DND-41 (cell line): ENCODE results near the gene TGFB3.

ENCODE experiments used
- ATAC-seq: fragments of 200-7000 bp; cut with Tn5 transposase; 3 replicates; pipeline ENCODE4 v1.9.1; 2021; ENCODE audit warnings: low read depth; ENCODE audit not compliant: insufficient read depth
- DNase-seq: peaks from one replicate; pipeline ENCODE4 v3.0.0-alpha.2; 2020
- H2AFZ ChIP-seq: 2 replicates; pipeline ENCODE4 v1.6.0; 2012; ENCODE audit warnings: low read depth, low read length
- H3K27ac ChIP-seq: 2 replicates; pipeline ENCODE4 v1.5.1; 2012; ENCODE audit warnings: low read length, inconsistent platforms
- H3K27me3 ChIP-seq: fragments of 200-600 bp; sonication (generic); 2 replicates; pipeline ENCODE4 v1.6.0; 2012; ENCODE audit warnings: low read length, mild to moderate bottlenecking, inconsistent platforms; ENCODE audit not compliant: insufficient read depth, poor library complexity
- H3K36me3 ChIP-seq: 2 replicates; pipeline ENCODE4 v1.5.1; 2012; ENCODE audit warnings: low read length, inconsistent platforms; ENCODE audit not compliant: insufficient read depth
- H3K4me1 ChIP-seq: 2 replicates; pipeline ENCODE4 v1.5.1; 2012; ENCODE audit warnings: mild to moderate bottlenecking, low read length; ENCODE audit not compliant: insufficient read depth
- H3K4me2 ChIP-seq: 2 replicates; pipeline ENCODE4 v1.6.0; 2012; ENCODE audit warnings: mild to moderate bottlenecking, moderate library complexity, low read length, inconsistent platforms; ENCODE audit not compliant: insufficient read depth
- H3K4me3 ChIP-seq, 2 experiments: fragments of 200-600 bp in 1 of 2; shearing (Covaris generic) in 1 of 2; 2 replicates each; pipeline ENCODE4 v1.5.1; 2012 to 2016; ENCODE audit warnings: inconsistent platforms in 2 of 2, low read length in 2 of 2, mild to moderate bottlenecking in 2 of 2, low read depth in 1 of 2, moderate library complexity in 1 of 2
- H3K79me2 ChIP-seq: 2 replicates; pipeline ENCODE4 v1.6.0; 2012; ENCODE audit warnings: low read length, inconsistent platforms; ENCODE audit not compliant: insufficient read depth
- H3K9ac ChIP-seq: 2 replicates; pipeline ENCODE4 v1.6.0; 2012; ENCODE audit warnings: low read depth, mild to moderate bottlenecking, inconsistent platforms, low read length, moderate library complexity
- H3K9me3 ChIP-seq: 2 replicates; pipeline ENCODE4 v1.5.1; 2012; ENCODE audit warnings: low read length, moderate library complexity, mild to moderate bottlenecking, inconsistent platforms; ENCODE audit not compliant: insufficient read depth, severe bottlenecking
- H4K20me1 ChIP-seq: 2 replicates; pipeline ENCODE4 v1.6.0; 2012; ENCODE audit warnings: low read length; ENCODE audit not compliant: insufficient read depth
- EZH2 ChIP-seq: IDR thresholded peaks from 3 replicates; pipeline ENCODE4 v1.6.1; 2012; ENCODE audit warnings: borderline replicate concordance, low read depth, mild to moderate bottlenecking, moderate library complexity, low read length, inconsistent platforms; ENCODE audit not compliant: severe bottlenecking
- TF ChIP-seq, protein P1 (sequence below): IDR thresholded peaks from 2 replicates; pipeline ENCODE4 v1.5.1; 2012; ENCODE audit warnings: borderline replicate concordance, low read length, moderate library complexity, mild to moderate bottlenecking; ENCODE audit not compliant: poor library complexity, severe bottlenecking; ENCODE audit errors: extremely low read depth

Gene TGFB3

DNA sequence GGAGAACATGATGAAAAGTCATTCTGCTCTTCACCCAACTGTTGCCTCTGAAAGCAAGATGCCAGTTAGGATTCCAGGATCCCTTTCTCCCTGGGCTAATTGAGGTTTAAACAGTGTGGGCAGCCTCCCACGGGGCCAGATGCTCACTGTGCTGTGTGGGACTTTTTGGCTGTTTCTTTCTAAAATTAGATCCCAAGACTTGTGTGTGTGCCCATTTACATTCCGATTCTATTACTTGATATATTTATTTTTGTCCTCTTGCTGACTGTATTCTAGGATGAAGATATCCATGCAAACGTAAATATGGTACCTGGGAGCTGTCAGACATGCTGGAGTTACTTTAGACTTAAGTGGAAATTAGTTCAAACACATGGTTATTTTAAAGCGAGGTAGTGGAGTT, 10.0 kb upstream of the TGFB3 start:
- H3K9ac ChIP-seq: no peak overlapping the region
- H3K9me3 ChIP-seq: no peaks in the 10 kb centered on the region
- H4K20me1 ChIP-seq: no peaks in the 10 kb centered on the region
- no peaks in the 10 kb centered on the region for H3K27me3 ChIP-seq
- H3K4me3 ChIP-seq: no peak overlapping the region
- H3K79me2 ChIP-seq: no peaks in the 10 kb centered on the region
- no peak for DNase-seq
- no peak overlapping the region for H3K27ac ChIP-seq
- no peak overlapping the region for H2AFZ ChIP-seq
- no peak for TF ChIP-seq EZH2
- TF ChIP-seq, protein P1, sequence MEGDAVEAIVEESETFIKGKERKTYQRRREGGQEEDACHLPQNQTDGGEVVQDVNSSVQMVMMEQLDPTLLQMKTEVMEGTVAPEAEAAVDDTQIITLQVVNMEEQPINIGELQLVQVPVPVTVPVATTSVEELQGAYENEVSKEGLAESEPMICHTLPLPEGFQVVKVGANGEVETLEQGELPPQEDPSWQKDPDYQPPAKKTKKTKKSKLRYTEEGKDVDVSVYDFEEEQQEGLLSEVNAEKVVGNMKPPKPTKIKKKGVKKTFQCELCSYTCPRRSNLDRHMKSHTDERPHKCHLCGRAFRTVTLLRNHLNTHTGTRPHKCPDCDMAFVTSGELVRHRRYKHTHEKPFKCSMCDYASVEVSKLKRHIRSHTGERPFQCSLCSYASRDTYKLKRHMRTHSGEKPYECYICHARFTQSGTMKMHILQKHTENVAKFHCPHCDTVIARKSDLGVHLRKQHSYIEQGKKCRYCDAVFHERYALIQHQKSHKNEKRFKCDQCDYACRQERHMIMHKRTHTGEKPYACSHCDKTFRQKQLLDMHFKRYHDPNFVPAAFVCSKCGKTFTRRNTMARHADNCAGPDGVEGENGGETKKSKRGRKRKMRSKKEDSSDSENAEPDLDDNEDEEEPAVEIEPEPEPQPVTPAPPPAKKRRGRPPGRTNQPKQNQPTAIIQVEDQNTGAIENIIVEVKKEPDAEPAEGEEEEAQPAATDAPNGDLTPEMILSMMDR: no peak
- peaks cover 1% of the 10 kb centered on the region for H3K4me1 ChIP-seq
- H3K36me3 ChIP-seq: 0 out of 2 replicates have a peak, but pooled peaks cover 2% of the 10 kb centered on the region
- H3K4me2 ChIP-seq: no peak overlapping the region
- ATAC-seq: no peak

DNA sequence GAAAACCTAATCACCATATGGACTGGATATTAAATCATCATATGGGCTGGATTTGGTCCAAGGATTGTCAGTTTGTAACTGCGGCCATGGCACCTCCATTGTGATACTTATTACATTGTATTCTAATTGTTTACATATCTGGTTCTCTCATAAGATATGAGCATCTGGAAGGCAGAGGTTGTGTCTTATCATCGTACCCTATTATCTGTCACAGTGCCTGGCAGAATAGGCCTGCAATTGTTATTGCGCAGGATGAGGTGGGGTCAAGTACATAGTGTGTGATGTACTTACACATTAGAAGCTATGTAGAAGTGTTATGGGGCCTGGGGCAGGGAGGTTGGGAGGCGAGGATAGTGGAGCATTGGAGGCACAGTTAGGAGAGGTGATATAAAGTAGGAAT, 8.5 kb upstream of the TGFB3 start:
- TF ChIP-seq, protein P1: no peak
- TF ChIP-seq EZH2: no peak
- Histone ChIP-seq H3K4me1 (peaks cover 11% of the 10 kb centered on the region), H3K4me2 (no peak overlapping the region), H3K27me3 (no peaks in the 10 kb centered on the region), H3K4me3 (no peak overlapping the region), H4K20me1 (no peaks in the 10 kb centered on the region), H3K36me3 (0 out of 2 replicates have a peak, but pooled peaks cover 2% of the 10 kb centered on the region), H2AFZ (no peak overlapping the region), H3K79me2 (0 out of 2 replicates have a peak, but pooled peaks cover 2% of the 10 kb centered on the region), H3K9me3 (no peaks in the 10 kb centered on the region), H3K27ac (no peak overlapping the region), H3K9ac (no peak overlapping the region)
- ATAC-seq (no peak), DNase-seq (no peak)

DNA sequence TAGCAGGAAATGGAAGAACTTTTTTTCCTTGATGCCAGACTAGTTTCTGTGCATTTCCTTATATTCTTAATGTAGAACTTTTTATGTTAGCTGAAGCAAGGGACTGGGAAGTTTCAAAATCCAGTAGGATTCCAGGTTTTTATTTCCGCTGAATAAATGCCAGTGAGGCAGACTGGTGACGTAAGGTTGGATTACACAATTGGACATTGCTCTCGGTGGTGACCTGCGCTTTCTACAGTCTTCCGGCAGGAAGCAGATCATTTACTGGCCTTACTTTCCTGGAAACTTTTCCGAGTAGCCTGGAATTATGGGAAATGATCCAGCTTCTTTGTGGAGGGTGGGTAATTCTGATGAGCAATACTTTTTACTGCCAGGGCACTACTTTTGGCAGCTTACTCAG, 7.3 kb upstream of the TGFB3 start:
- H3K4me2 ChIP-seq: no peak overlapping the region
- no peak overlapping the region for H3K27ac ChIP-seq

More for the DNA sequence above, 7.3 kb upstream of the TGFB3 start:
- peaks cover 14% of the 10 kb centered on the region for H3K4me1 ChIP-seq
- 0 out of 2 replicates have a peak, but pooled peaks cover 2% of the 10 kb centered on the region for H3K79me2 ChIP-seq
- no peak overlapping the region for H3K9ac ChIP-seq
- H3K36me3 ChIP-seq: 0 out of 2 replicates have a peak, but pooled peaks cover 2% of the 10 kb centered on the region
- TF ChIP-seq, protein P1: no peak
- TF ChIP-seq EZH2: no peak
- H3K4me3 ChIP-seq: no peak overlapping the region
- H4K20me1 ChIP-seq: no peaks in the 10 kb centered on the region
- ATAC-seq (no peak), DNase-seq (no peak)
- H3K27me3 ChIP-seq: no peaks in the 10 kb centered on the region
- H3K9me3 ChIP-seq: no peaks in the 10 kb centered on the region
- no peak overlapping the region for H2AFZ ChIP-seq
